Neural progenitor cell (in vitro differentiated cells): Measurements from ENCODE around the gene LPCAT4.
"Not testable (repeated sequence)": the region's sequence is repeated elsewhere in the genome, so short reads cannot be mapped to it uniquely, and the experiment has no call there.

Experiments
- EZH2 ChIP-seq: fragments of 200-600 bp; sonication (generic); IDR thresholded peaks from 2 replicates; pipeline ENCODE4 v1.6.1; 2017; ENCODE audit warnings: antibody characterized with exemption, mild to moderate bottlenecking, moderate library complexity
- EZH2phosphoT487 ChIP-seq: fragments of 200-600 bp; sonication (generic); IDR thresholded peaks from 2 replicates; pipeline ENCODE4 v1.6.1; 2017; ENCODE audit warnings: antibody characterized with exemption
- TF ChIP-seq, protein P1 (sequence below): fragments of 200-600 bp; sonication (generic); IDR thresholded peaks from 2 replicates; pipeline ENCODE4 v1.5.1; 2017; ENCODE audit warnings: antibody characterized with exemption, mild to moderate bottlenecking

DNA sequence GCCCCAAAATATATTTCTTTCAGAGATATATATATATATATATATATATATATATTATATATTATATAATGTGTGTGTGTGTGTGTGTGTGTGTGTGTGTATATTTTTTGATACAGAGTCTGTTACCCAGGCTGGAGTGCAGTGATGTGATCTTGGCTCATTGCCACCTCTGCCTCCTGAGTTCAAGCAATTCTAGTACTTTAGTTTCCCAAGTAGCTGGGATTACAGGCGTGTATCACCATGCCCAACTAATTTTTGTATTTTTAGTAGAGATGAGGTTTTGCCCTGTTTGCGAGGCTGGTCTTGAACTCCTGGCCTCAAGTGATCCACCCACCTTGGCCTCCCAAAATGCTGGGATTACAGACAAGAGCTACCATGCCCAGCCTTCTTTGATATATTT lies 8.5 kb upstream of the LPCAT4 start:
- TF ChIP-seq, protein P1, sequence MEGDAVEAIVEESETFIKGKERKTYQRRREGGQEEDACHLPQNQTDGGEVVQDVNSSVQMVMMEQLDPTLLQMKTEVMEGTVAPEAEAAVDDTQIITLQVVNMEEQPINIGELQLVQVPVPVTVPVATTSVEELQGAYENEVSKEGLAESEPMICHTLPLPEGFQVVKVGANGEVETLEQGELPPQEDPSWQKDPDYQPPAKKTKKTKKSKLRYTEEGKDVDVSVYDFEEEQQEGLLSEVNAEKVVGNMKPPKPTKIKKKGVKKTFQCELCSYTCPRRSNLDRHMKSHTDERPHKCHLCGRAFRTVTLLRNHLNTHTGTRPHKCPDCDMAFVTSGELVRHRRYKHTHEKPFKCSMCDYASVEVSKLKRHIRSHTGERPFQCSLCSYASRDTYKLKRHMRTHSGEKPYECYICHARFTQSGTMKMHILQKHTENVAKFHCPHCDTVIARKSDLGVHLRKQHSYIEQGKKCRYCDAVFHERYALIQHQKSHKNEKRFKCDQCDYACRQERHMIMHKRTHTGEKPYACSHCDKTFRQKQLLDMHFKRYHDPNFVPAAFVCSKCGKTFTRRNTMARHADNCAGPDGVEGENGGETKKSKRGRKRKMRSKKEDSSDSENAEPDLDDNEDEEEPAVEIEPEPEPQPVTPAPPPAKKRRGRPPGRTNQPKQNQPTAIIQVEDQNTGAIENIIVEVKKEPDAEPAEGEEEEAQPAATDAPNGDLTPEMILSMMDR: not testable (repeated sequence)
- TF ChIP-seq EZH2, EZH2phosphoT487: not testable (repeated sequence)
